BJ (cell line): ENCODE data around the gene ANKRD13B. TPM values are rescaled to one million over a fixed set of nuclear protein-coding genes. Genes with fewer than 3 reads are reported as not detected.

Experiments used
- CTCF ChIA-PET: fragments of 350-600 bp; formaldehyde crosslinking; extraction: SDS; loops from one replicate; lab custom pipeline; 2021; ENCODE audit warnings: antibody characterized with exemption, inconsistent platforms; lab: Yijun Ruan, JAX
- POLR2A ChIA-PET: fragments of 300-600 bp; sonication (Branson Sonifier 250); formaldehyde crosslinking; extraction: SDS; loops from one replicate; lab custom pipeline; 2021; ENCODE audit warnings: antibody characterized with exemption; lab: Charles Lee
- DNase-seq: peaks from one replicate; pipeline ENCODE4 v3.0.0-alpha.2; 2011; ENCODE audit warnings: low read depth
- H3K27me3 ChIP-seq: 2 replicates; pipeline ENCODE4 v1.6.0; 2011; ENCODE audit warnings: low read length; ENCODE audit not compliant: control insufficient read depth, insufficient read depth
- H3K36me3 ChIP-seq: 2 replicates; pipeline ENCODE4 v1.5.1; 2011; ENCODE audit warnings: low read length; ENCODE audit not compliant: control insufficient read depth, insufficient read depth
- H3K4me3 ChIP-seq: 2 replicates; pipeline ENCODE4 v1.5.1; 2011; ENCODE audit warnings: low read depth, mild to moderate bottlenecking, control low read depth, low read length
- CTCF ChIP-seq: IDR thresholded peaks from 2 replicates; pipeline ENCODE4 v1.5.1; 2011; ENCODE audit warnings: low read depth, mild to moderate bottlenecking, control low read depth, inconsistent platforms, low read length, moderate library complexity; ENCODE audit not compliant: insufficient read depth
- polyA plus RNA-seq: library from polyadenylated mRNA; depleted of rRNA; stranded (reverse); fragments of >200 nt; gene quantifications from 2 replicates; pipeline ENCODE4 v1.2.3, GENCODE V29; 2011

The ANKRD13B gene
- polyA plus RNA-seq, 1 experiment: 3.1 TPM

GRCh38 chr17:29584452-29585079 is 8.4 kb upstream of the ANKRD13B start:
- Histone ChIP-seq H3K4me3 (no peak overlapping the region), H3K36me3 (peaks cover 17% of the 10 kb centered on the region), H3K27me3 (no peaks in the 10 kb centered on the region)
- POLR2A ChIA-PET: no interaction called here
- DNase-seq: no peak
- CTCF ChIA-PET: interaction anchor here (1.3 to 4.1 kb wide), 2 partner anchors 8 to 13 kb away, joined by 3 to 36 read pairs; no protein-coding TSS in a partner anchor
- TF ChIP-seq CTCF: no peak

- Histone ChIP-seq H3K27me3 (no peaks in the 10 kb centered on the region), H3K4me3 (no peak overlapping the region), H3K36me3 (peaks cover 17% of the 10 kb centered on the region)
- ChIA-PET POLR2A (no interaction called here), CTCF (interaction anchor here (1.0 to 1.7 kb wide), 4 partner anchors 9 to 33 kb away, joined by 3 to 6 read pairs (median 3); no protein-coding TSS in a partner anchor)
- peak; percentile 42 for TF ChIP-seq CTCF
- DNase-seq: no peak
Observed at GRCh38 chr17:29585080-29585751, 7.7 kb upstream of the ANKRD13B start.

GRCh38 chr17:29586676-29587469 is 6.1 kb upstream of the ANKRD13B start:
- peaks cover 12% of the 10 kb centered on the region for H3K36me3 ChIP-seq
- CTCF ChIA-PET: interaction anchor here (0.6 to 2.5 kb wide), 8 partner anchors 9 to 400 kb away, joined by 3 to 18 read pairs (median 4); no protein-coding TSS in a partner anchor
- TF ChIP-seq CTCF: no peak
- no peak for DNase-seq
- POLR2A ChIA-PET: no interaction called here
- H3K27me3 ChIP-seq: no peaks in the 10 kb centered on the region
- H3K4me3 ChIP-seq: no peak overlapping the region

GRCh38 chr17:29587591-29587990 is 5.3 kb upstream of the ANKRD13B start:
- POLR2A ChIA-PET: no interaction called here
- H3K27me3 ChIP-seq: no peaks in the 10 kb centered on the region
- no peak for TF ChIP-seq CTCF
- CTCF ChIA-PET: interaction anchor here (0.6 to 2.5 kb wide), 8 partner anchors 9 to 218 kb away, joined by 3 to 18 read pairs (median 3); partner anchors contain the start of gene ABHD15
- no peak for DNase-seq
- peaks cover 8% of the 10 kb centered on the region for H3K36me3 ChIP-seq
- H3K4me3 ChIP-seq: peak overlapping the region; percentile 79
